ENCODE results near the gene SLTM.
"Not testable (repeated sequence)": the region's sequence is repeated elsewhere in the genome, so short reads cannot be mapped to it uniquely, and the experiment has no call there.

The SLTM gene

DNA sequence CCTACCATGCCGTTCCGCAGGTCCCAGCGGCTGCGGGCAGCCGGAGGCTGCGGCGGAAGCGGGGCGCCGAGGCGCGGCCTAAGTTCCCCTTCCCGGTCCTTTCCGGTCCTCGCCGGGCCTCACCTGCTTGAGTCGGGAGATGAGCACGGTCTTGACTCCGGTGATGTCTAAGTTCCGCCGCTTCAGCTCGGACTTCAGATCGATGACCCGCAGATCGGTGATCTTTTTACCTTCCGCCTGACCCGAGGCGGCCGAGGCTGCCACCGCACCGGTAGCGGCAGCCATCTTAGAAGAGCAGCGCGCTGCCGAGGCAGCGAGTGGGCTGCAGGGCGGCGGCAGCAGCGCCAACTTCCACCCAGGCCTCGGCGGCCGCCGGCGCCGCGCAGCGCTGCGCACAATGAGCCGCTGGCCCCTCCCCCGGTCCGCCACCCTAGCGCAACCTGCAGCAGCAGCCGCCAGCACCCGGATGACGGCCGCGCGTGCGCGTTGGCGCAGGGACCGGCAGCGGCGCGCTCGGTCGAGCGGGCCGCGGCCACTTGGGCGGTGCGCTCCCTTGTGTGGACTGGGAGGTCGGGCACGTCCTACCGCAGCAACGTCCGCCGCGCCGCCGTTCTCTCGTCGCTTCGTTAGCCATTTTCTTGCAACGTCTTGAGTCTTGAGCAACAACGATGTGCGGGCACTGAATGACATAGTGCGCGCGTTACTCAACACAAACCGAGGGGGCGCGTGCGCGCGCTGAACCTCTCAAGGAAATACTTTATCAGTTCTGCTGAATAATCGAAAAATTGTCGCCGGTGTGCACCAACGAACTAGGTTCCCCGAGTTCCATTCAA is at the start of gene SLTM:
TSS of gene SLTM (minus strand) at position 399 of the 833 bp plus-strand sequence. CDS start at position 285, 114 bp downstream.
- DNase-seq = peak; percentile 98

DNA sequence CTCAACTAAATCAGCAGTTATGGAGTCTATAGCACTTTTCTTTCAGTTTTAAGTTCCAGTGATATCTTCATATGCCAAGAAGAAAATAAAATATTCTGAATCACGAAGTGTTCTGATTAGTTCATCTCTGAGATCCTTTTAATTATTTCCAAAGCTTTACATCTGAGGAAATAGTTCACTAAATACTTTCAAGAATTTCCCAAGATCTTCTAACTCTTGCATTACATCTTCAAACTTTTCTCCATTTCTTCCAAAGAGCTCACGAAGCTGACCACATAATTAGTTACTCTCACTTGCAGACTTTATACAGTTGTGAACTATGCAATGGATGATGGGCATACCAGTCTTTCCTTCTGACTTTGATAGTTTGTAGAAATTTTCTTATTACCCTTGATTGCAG is 49.8 kb upstream of the SLTM start:
- DNase-seq = no peak

DNA sequence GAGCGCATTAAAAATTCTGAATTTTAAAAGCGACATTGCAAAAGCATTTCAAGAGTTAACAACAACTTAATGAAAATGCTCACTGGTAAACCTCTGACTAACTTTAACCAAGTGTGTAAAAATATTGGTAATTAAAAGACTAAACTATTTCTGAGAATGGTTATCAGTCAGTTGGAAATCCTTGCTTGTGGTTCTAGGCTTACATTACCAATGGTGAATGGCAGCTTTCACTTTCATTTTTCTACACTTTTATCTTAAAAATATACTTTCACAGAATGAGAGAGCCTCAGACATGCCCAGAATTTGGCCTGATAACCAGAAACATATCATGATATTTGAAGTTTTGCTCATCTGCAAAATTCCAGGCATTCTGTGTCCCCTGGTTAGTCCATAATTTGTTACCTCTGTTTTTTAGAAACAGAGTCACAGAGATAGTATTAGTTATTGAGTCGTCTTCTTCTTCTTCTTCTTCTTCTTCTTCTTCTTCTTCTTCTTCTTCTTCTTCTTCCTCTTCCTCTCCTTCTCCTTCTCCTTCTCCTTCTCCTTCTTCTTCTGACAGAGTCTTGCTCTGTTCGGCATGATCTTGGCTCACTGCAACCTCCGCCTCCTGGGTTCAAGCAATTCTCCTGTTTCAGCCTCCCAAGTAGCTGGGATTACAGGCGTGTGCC is 48.5 kb upstream of the SLTM start:
- no peak for DNase-seq

DNA sequence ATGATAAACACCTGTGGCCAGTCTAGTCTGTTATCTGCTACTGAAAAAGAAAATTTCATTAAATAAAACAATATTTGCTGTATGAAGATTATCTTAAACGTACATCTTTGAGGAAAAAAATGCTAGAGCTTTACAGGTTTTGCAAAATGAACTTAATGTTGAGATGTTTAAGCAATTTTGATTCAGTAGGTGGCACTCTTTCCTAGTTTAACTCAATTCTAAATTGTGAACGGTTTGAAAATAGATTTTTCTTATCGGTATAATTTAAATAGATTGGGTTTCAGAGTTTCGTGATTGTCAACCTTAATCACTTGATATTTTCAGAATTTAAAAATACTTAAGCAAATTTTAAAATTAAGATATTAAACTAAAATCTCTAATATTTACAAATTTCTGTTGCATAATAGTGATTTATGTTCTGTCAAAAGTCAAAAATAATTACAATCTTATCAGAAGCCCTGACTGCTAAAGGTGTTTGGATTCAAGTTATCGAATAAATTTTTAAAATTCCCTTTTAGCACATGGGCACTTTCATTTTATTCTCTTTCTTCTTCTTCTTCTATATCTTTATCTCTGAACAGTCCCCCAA is 47.0 kb upstream of the SLTM start:
- no peak for DNase-seq

DNA sequence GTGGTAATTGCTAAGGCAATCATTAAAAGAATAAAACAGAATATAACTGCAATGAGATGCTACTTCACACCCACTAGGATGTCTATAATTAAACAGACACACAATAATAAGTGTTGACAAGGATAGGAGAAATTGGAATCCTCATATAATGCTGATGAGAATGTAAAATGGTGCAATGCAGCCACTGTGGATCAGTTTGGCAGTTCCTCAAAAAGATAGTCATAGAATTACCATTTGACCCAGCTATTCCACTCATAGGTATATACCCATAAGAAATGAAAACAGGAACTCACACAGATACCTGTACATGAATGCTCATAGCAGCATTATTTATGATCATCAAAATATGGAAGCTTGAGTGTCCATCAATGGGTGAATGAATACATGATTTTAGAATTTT is 44.4 kb upstream of the SLTM start:
- no peak for DNase-seq

DNA sequence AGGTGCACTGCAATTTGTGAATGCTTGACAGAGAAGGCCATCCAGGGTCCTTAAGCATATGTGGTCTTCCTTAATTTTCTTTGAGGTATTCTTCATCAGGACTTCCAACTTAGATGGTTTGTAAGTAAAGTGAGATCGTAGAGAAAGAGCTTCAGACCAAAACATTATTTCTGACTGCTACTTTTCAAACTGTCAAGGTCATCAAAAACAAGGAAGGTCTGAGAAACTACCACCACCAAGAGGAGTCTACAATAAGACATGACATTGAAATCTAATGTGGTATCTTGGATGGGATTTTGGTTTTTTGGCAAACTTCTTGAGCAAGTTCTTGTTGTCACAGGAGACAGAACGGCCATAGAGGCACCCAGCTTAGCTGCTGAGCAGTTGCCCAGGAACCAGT is 34.0 kb upstream of the SLTM start:
- no peak for DNase-seq

DNA sequence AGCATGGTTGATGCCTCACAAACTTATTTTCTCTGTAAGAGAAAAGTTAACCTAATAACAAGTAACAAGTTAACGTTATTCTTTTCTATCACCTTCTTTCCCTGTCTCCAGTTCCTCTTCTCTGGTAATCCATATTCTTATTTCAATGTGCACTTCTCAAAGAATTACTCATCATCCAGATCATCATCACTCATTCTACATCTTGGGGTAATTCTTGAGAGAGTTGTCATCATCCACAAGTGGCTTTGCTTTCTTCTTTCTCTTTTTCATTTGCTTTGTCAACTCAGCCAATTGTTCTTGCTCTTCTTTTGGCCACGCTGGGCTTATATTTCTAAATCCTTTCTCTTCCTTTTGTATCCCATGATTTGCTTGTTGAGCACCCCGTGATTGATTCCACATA is 33.2 kb upstream of the SLTM start:
- DNase-seq = no peak

DNA sequence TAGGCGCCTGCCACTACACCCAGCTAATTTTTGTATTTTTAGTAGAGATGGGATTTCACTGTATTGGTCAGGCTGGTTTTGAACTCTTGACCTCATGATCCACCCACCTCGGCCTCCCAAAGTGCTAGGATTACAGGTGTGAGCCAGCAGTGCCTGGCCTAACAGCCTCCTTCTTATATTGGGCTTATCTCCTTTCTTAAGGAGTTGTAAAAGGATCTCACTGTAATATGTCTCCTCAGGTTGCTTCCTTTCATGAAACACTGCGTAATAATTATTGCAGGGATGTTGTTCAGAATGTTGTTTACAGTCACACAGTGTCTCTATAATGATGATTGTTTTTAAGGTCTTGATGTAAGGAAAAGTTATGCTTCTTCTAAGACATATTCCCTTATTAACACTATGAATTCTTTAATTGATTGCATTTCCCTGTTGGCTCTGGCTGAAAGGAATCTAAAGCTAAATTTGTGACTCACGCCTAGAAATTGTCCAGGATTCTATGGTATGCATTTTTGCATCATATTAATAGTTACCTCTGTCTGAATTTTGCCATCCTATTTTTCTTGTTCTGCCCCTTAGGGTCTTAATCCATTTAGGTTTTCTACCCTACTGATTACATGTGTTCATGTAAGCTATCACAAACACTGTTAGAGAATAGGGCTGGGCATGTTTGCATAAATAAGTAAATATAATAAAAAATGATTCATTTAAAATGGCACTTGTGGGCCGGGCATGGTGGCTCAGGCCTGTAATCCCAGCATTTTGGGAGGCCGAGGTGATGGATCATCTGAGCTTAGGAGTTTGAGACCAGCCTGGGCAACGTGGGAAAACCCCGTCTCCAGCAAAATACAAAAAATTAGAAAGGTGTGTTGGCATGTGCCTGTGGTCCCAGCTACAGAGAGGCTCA is 29.4 kb upstream of the SLTM start:
- DNase-seq = no peak

DNA sequence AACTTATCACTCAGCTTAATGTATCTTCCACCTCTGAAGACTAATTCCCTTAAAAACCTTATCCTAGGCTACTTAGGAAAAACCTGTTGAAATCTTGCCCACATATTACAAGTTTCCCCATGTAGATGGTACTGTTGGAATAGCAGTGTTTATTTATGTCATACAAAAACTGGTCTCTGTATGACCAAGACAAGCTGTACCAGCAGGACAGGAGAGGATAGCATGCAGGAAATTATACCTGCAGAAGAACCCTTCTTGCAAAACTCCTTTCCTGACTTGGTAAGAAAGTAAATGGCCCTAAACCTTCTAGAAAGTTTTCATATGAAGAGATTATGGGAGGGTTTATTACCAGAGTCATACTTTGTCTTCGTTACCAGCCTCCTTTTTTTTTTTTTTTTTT is 28.7 kb upstream of the SLTM start:
- DNase-seq = no peak

DNA sequence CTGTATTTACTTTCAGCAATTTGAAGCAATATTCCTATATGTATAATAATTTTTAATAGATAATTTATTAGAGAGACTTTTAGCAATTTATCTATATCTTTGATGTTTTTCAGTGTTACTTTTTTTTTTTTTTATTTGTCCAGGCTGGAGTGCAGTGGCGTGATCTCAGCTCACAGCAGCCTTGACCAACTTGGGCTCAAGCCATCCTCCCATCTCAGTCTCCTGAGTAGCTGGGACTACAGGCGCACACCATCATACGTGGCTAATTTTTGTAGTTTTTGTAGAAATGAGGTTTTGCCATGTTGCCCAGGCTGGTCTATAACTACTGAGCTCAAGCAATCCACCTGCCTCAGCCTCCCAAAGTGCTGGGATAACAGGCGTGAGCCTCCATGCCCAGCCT is 25.3 kb upstream of the SLTM start:
- no peak for DNase-seq

DNA sequence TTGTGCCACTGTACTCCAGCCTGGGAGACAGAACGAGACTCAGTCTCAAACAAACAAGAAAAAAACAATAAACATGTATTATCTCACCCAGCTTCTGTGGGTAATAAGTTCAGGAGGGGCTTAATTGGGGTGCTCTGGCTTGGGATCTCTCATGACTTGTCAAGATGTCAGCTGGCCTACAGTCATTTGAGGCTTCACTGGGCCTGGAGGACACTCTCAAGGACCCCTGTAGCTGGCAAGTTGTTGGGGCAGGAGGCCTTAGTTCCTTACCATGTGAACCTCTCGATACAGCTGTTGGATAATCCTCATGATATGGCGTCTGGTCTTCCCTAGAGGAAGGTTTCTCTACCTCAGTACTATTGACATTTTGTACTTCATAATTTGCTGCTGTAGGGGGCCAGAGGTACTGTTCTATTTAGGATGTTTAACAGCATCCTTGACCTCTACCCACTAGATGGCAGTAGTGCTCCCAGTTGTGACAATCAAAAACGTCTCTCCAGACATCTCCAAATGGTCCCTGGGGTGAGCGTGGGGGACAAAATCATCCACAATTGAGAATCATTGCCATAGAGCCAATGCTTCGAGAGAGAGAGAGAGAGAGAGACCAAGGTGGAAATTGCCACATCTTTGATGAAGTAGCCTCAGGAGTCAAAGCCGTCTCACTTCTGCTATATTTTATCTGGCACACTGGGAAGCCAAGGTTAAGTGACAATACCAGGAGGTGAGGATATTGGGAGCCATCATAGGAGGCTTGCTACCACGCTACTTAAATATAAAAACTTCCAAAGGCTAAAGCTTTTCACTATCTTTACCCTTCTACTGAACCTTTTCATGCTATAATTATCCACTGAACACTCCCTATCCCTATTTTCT is 23.9 kb upstream of the SLTM start:
- DNase-seq = peak; percentile 62

DNA sequence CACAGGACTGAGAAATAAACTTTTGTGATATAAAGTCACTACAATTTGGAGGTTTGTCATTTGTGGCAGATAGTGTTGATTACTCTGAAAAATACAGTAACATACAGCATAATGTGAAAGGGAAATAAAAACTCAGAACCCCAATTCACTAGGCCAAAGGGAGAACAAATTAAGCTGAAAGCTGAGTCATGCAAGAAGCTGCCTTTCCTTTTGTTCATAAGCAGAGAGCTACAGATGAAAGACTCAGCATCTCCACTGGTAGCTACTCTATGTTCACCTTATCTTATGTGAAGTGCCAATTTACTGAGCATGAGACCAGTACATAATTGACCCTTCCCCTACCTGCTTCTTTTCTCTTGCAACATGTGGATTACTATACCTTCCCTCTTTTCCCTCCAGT is 19.3 kb upstream of the SLTM start:
- DNase-seq = no peak

DNA sequence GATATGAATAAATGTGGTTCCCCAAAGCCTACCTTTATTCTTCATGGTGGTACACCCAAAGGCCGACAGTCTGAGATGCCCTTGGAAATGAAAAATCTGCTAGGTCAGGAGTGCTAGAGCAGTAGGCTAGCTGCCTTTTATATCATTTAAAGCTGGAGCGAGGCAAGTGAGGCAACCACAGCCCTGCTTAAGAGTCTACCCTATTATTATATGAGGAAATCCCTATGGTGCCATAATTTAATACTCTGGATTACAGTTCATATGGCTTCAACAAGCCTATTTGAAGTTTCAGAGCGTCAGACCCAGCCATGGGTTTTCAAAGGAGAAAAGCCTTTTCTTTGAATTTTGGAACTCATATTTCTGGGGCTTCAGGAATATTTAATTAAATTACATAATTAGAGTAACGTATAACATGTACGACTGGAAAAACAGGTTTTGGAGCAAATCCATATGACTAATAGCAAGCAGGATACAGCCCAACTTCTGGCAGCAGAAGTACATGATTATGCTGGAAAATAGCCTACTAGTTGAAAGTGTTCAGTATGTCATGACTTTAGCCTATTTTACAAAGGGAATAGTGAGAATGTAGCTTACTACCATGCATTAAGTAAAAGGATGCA is 18.0 kb upstream of the SLTM start:
- DNase-seq = no peak

DNA sequence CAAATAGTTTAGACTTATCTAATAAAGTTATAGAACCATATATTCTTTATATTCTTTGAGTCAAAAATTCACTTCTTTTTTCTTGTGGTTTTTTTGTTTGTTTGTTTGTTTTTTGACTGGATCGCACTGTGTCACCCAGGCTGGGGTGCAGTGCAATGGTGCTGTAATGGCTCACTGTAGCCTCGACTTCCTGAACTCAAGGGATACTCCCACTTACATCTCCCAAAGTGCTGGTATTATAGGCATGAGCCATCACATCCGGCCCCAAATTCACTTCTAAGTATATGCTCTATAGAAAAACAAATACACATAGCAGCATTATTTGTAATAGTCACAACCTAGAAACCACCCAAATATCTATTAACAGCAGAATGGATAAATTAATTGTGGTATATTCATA is 13.7 kb upstream of the SLTM start:
- no peak for DNase-seq

DNA sequence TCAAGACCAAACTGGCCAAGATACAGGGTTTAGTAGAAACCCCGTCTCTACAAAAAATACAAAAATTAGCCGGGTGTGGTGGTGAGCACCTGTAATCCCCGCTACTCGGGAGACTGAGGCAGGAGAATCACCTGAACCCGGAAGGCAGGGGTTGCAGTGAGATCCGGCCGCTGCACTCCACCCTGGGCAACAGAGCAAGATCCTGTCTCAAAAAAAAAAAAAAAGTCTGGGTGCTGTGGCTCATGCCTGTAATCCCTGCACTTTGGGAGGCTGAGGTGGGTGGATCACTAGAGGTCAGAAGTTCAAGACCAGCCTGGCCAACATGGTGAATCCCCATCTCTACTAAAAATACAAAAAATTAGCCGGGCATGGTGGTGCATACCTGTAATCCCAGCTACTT is 1.5 kb upstream of the SLTM start:
- DNase-seq = not testable (repeated sequence)

DNA sequence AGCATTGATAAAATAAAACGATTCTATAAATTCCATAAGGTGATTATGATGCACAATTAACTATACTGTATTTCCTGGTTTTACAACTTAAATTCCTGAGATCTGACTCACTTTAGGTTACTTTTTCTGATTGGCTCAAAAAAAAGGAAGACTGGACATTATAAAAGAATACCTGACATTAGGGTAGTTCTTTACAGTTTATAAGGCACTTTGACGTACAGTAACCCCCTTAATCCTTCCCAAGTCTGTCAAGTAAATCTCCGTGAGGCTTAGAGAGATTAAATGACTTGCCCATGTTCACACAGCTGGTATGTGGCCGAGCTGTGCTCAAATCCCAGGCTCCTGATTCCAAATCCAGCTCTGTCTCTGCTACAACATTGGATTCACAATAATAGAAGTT is 1.0 kb upstream of the SLTM start:
- no peak for DNase-seq

DNA sequence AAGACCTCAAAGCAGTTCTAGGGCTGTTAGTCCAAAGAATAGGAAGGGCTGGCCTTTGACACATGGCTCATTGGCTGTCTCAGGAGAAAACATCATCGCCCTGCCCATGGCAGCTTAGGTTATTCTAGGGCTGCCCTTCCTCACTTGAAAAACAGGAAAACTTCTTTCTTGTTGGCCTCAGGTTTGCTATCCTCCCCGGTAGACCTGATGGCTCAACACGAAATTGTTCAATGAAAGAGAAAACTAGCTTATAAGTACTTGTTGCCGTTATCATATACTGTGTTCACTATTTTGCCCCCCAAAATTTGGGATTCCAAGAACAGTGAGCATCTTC is 602 bp upstream of the SLTM start:
- no peak for DNase-seq

DNA sequence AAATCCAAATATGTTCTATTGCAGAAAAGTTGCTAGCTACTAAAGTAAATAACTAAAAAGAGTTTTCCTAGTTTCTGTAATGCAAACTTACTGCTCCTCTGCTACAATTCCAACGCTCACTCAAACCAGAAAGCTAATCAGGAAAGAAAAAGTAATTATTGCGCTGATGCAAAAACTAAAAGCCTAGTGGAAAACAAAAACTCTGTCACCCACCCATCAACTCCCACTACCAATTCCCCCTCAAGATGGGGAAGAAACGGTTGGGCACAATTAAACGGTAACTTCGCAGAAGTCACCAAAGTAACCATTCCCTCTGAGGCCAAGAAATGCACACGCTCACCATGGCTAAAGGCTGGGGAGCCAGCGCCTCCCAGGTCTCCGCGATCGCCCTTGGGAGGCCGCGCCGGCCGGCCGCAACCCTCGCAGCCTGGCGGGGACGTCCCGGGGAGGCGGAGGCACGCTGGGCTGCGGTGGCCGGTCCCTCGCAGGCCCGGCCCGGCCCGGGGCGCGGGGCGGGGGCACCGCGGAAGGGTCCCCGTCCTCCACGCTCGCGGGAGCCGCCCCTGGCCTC is 684 bp downstream of the SLTM start:
- peak; percentile 59 for DNase-seq

DNA sequence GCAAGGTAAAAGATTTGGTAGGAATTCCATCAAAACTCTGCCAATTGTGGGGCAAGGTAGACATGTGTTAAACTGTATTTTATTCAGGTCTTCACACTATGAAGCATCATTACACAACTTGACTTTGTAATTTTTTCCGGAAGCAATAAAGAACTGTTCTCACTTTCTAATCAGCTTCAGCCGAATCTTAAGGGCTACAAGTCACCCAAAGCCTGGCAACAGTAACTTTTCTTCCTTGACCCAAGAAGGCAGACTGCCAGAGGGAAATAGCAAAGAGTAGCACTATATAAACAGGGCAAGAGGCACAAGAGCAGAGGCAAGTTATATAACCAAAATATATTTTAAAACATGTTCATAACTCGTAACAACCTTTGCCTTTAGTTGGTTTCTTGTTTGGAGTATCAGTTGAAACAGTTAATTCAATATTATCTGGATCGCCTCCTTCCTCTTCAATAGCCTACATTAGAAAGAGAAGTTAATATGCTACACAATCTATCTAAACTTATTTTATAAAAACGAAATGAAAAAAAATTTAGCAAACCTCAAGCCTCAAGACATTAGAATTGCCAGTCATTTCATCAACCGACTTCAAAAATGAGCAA is 1.4 kb downstream of the SLTM start:
- no peak for DNase-seq

DNA sequence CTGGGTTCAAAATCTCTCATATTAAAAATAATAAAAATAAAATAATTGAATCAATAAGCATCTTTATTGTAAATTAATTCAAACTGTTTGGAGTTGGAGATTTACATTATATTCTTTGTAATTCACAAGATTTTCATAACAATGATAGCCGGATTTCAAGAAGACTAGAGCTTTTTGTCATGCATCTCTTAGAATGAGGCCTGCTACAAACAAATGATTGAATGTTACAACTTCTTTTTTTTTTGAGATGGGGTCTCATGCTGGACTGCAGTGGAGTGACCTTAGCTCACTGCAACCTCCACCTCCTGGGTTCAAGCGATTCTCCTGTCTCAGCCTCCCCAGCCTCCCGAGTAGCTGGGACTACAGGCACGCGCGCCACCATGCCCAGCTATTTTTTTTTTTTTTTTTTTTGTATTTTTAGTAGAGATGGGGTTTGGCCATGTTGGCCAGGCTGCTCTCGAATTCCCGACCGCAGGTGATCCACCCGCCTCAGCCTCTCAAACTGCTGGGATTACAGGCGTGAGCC is 3.5 kb downstream of the SLTM start:
- no peak for DNase-seq

DNA sequence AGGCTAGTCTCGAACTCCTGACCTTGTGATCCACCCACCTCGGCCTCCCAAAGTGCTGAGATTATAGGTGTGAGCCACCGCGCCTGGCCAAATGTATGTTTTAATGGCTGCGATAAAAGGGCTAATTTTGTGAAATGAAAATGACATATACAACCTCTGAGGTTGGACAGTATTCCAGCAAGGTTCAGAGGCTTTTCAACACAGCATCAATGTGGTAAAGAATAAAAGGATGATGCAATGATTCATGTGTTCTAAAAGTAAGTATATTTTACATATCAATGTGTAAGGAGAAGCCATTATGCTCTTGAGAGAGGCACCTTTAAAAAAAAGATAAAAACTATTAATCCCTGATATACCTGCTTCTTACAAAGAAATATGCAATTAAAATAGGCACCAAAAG is 6.7 kb downstream of the SLTM start:
- DNase-seq = no peak

All from islet precursor cell (in vitro differentiated cells).